Measurements from ENCODE around the gene CENPA.
"Not testable (repeated sequence)": the region's sequence is repeated elsewhere in the genome, so short reads cannot be mapped to it uniquely, and the experiment has no call there.

The CENPA gene

GRCh38 chr2:26778098-26778497 lies 7.8 kb upstream of the CENPA start:
- H3K9me3 ChIP-seq (ENCODE audit: control insufficient read depth, low read length): no peaks in the 10 kb centered on the region
- peaks cover 80% of the 10 kb centered on the region for H3K36me3 ChIP-seq (ENCODE audit: control insufficient read depth, insufficient read depth, low read length, severe bottlenecking)

GRCh38 chr2:26778507-26778906 lies 7.3 kb upstream of the CENPA start:
- no peak overlapping the region for H3K4me3 ChIP-seq (ENCODE audit: low read length)
- no peaks in the 10 kb centered on the region for H3K9me3 ChIP-seq (ENCODE audit: control insufficient read depth, low read length)
- no peaks in the 10 kb centered on the region for H3K27me3 ChIP-seq (replicated peaks; ENCODE audit: control insufficient read depth, insufficient read depth, low read length)
- H3K36me3 ChIP-seq (ENCODE audit: control insufficient read depth, insufficient read depth, low read length, severe bottlenecking): peaks cover 80% of the 10 kb centered on the region
- no peak for DNase-seq (ENCODE audit: low read depth)
- H3K4me1 ChIP-seq (ENCODE audit: control insufficient read depth, insufficient read depth, low read length): peaks cover 11% of the 10 kb centered on the region
- H3K9ac ChIP-seq (ENCODE audit: low read length): no peak overlapping the region

More at GRCh38 chr2:26778098-26778497, 7.8 kb upstream of the CENPA start:
- DNase-seq (ENCODE audit: low read depth): no peak
- Histone ChIP-seq H3K4me1 (ENCODE audit: control insufficient read depth, insufficient read depth, low read length) (peaks cover 11% of the 10 kb centered on the region), H3K4me3 (ENCODE audit: low read length) (no peak overlapping the region), H3K9ac (ENCODE audit: low read length) (no peak overlapping the region), H3K27me3 (replicated peaks; ENCODE audit: control insufficient read depth, insufficient read depth, low read length) (no peaks in the 10 kb centered on the region)

GRCh38 chr2:26780203-26780760 lies 5.6 kb upstream of the CENPA start:
- H3K9me3 ChIP-seq (ENCODE audit: control insufficient read depth, low read length): no peaks in the 10 kb centered on the region
- peaks cover 13% of the 10 kb centered on the region for H3K4me1 ChIP-seq (ENCODE audit: control insufficient read depth, insufficient read depth, low read length)
- H3K27me3 ChIP-seq (replicated peaks; ENCODE audit: control insufficient read depth, insufficient read depth, low read length): no peaks in the 10 kb centered on the region
- DNase-seq (ENCODE audit: low read depth): no peak
- peaks cover 63% of the 10 kb centered on the region for H3K36me3 ChIP-seq (ENCODE audit: control insufficient read depth, insufficient read depth, low read length, severe bottlenecking)
- H3K4me3 ChIP-seq (ENCODE audit: low read length): no peak overlapping the region
- H3K9ac ChIP-seq (ENCODE audit: low read length): no peak overlapping the region

- no peak overlapping the region for H3K9ac ChIP-seq (ENCODE audit: low read length)
- no peaks in the 10 kb centered on the region for H3K27me3 ChIP-seq (replicated peaks; ENCODE audit: control insufficient read depth, insufficient read depth, low read length)
- peaks cover 21% of the 10 kb centered on the region for H3K4me1 ChIP-seq (ENCODE audit: control insufficient read depth, insufficient read depth, low read length)
- H3K36me3 ChIP-seq (ENCODE audit: control insufficient read depth, insufficient read depth, low read length, severe bottlenecking): peaks cover 35% of the 10 kb centered on the region
- DNase-seq (ENCODE audit: low read depth): no peak
- H3K9me3 ChIP-seq (ENCODE audit: control insufficient read depth, low read length): no peaks in the 10 kb centered on the region
- no peak overlapping the region for H3K4me3 ChIP-seq (ENCODE audit: low read length)
These were observed 2.8 kb upstream of the CENPA start for GRCh38 chr2:26782876-26783704.

- peak overlapping the region; percentile 88 for H3K4me3 ChIP-seq (ENCODE audit: low read length)
- H3K9me3 ChIP-seq (ENCODE audit: control insufficient read depth, low read length): no peaks in the 10 kb centered on the region
- no peaks in the 10 kb centered on the region for H3K27me3 ChIP-seq (replicated peaks; ENCODE audit: control insufficient read depth, insufficient read depth, low read length)
- peaks cover 20% of the 10 kb centered on the region for H3K36me3 ChIP-seq (ENCODE audit: control insufficient read depth, insufficient read depth, low read length, severe bottlenecking)
- peaks cover 21% of the 10 kb centered on the region for H3K4me1 ChIP-seq (ENCODE audit: control insufficient read depth, insufficient read depth, low read length)
- peak overlapping the region; percentile 83 for H3K9ac ChIP-seq (ENCODE audit: low read length)
- DNase-seq (ENCODE audit: low read depth): no peak
These were observed 1.2 kb upstream of the CENPA start for GRCh38 chr2:26784570-26785234.

GRCh38 chr2:26786207-26787028 lies 562 bp downstream of the CENPA start:
- peaks cover 2% of the 10 kb centered on the region for H3K36me3 ChIP-seq (ENCODE audit: control insufficient read depth, insufficient read depth, low read length, severe bottlenecking)
- H3K9ac ChIP-seq (ENCODE audit: low read length): peak overlapping the region; percentile 78
- no peaks in the 10 kb centered on the region for H3K27me3 ChIP-seq (replicated peaks; ENCODE audit: control insufficient read depth, insufficient read depth, low read length)
- DNase-seq (ENCODE audit: low read depth): peak; percentile 42
- peak overlapping the region; percentile 85 for H3K4me3 ChIP-seq (ENCODE audit: low read length)
- peaks cover 6% of the 10 kb centered on the region for H3K9me3 ChIP-seq (ENCODE audit: control insufficient read depth, low read length)
- H3K4me1 ChIP-seq (ENCODE audit: control insufficient read depth, insufficient read depth, low read length): peaks cover 10% of the 10 kb centered on the region

GRCh38 chr2:26792720-26793119 lies 6.9 kb downstream of the CENPA start:
- no peak overlapping the region for H3K4me3 ChIP-seq (ENCODE audit: low read length)
- peaks cover 7% of the 10 kb centered on the region for H3K4me1 ChIP-seq (ENCODE audit: control insufficient read depth, insufficient read depth, low read length)
- no peak for DNase-seq (ENCODE audit: low read depth)
- H3K9me3 ChIP-seq (ENCODE audit: control insufficient read depth, low read length): peaks cover 6% of the 10 kb centered on the region
- H3K36me3 ChIP-seq (ENCODE audit: control insufficient read depth, insufficient read depth, low read length, severe bottlenecking): no peaks in the 10 kb centered on the region
- H3K9ac ChIP-seq (ENCODE audit: low read length): no peak overlapping the region
- H3K27me3 ChIP-seq (replicated peaks; ENCODE audit: control insufficient read depth, insufficient read depth, low read length): no peaks in the 10 kb centered on the region

GRCh38 chr2:26793518-26793917 lies 7.7 kb downstream of the CENPA start:
- Histone ChIP-seq H3K27me3 (replicated peaks; ENCODE audit: control insufficient read depth, insufficient read depth, low read length) (no peaks in the 10 kb centered on the region), H3K36me3 (ENCODE audit: control insufficient read depth, insufficient read depth, low read length, severe bottlenecking) (no peaks in the 10 kb centered on the region), H3K4me1 (ENCODE audit: control insufficient read depth, insufficient read depth, low read length) (peaks cover 7% of the 10 kb centered on the region), H3K9me3 (ENCODE audit: control insufficient read depth, low read length) (peaks cover 6% of the 10 kb centered on the region), H3K4me3 (ENCODE audit: low read length) (no peak overlapping the region), H3K9ac (ENCODE audit: low read length) (no peak overlapping the region)
- DNase-seq (ENCODE audit: low read depth): no peak

GRCh38 chr2:26795135-26795534 lies 9.3 kb downstream of the CENPA start:
- H3K4me3 ChIP-seq (ENCODE audit: low read length); DNase-seq (ENCODE audit: low read depth); H3K4me1 ChIP-seq (ENCODE audit: control insufficient read depth, insufficient read depth, low read length); H3K36me3 ChIP-seq (ENCODE audit: control insufficient read depth, insufficient read depth, low read length, severe bottlenecking); H3K9me3 ChIP-seq (ENCODE audit: control insufficient read depth, low read length); H3K9ac ChIP-seq (ENCODE audit: low read length); H3K27me3 ChIP-seq (replicated peaks; ENCODE audit: control insufficient read depth, insufficient read depth, low read length): not testable (repeated sequence)

- H3K4me3 ChIP-seq (ENCODE audit: low read length): no peak overlapping the region
- no peak for DNase-seq (ENCODE audit: low read depth)
- no peaks in the 10 kb centered on the region for H3K9me3 ChIP-seq (ENCODE audit: control insufficient read depth, low read length)
- no peaks in the 10 kb centered on the region for H3K36me3 ChIP-seq (ENCODE audit: control insufficient read depth, insufficient read depth, low read length, severe bottlenecking)
- H3K4me1 ChIP-seq (ENCODE audit: control insufficient read depth, insufficient read depth, low read length): peaks cover 7% of the 10 kb centered on the region
- no peaks in the 10 kb centered on the region for H3K27me3 ChIP-seq (replicated peaks; ENCODE audit: control insufficient read depth, insufficient read depth, low read length)
- H3K9ac ChIP-seq (ENCODE audit: low read length): no peak overlapping the region
These were observed 15.5 kb downstream of the CENPA start for GRCh38 chr2:26801328-26801727.

- Histone ChIP-seq H3K4me1 (ENCODE audit: control insufficient read depth, insufficient read depth, low read length) (peaks cover 7% of the 10 kb centered on the region), H3K9ac (ENCODE audit: low read length) (no peak overlapping the region), H3K4me3 (ENCODE audit: low read length) (no peak overlapping the region), H3K36me3 (ENCODE audit: control insufficient read depth, insufficient read depth, low read length, severe bottlenecking) (no peaks in the 10 kb centered on the region), H3K9me3 (ENCODE audit: control insufficient read depth, low read length) (no peaks in the 10 kb centered on the region), H3K27me3 (replicated peaks; ENCODE audit: control insufficient read depth, insufficient read depth, low read length) (no peaks in the 10 kb centered on the region)
- no peak for DNase-seq (ENCODE audit: low read depth)
These were observed 15.9 kb downstream of the CENPA start for GRCh38 chr2:26801796-26802195.

Measured in adipocyte (in vitro differentiated cells).